ENCODE data around the gene SDS. TPM values are rescaled to one million over a fixed set of nuclear protein-coding genes. Genes with fewer than 3 reads are reported as not detected.

Gene SDS
- total and polyA plus RNA-seq, 8 donors, result 0.25 to 4.7 (median 1.4) TPM; not detected in 3

- DNase-seq, result no peak
- WGBS, 5 donors, result 93 to 98% (median 97%) methylated on average over 11 of the region's 11 CpGs
- intact Hi-C loops (cut with DNase I; ENCODE audit: low total_unique reads), result no loop called here
- Histone ChIP-seq H3K27ac (no peak overlapping the region), H3K36me3 (peaks cover 35 to 88% (median 86%) of the 10 kb centered on the region in 4 donors), H3K4me3 (no peak overlapping the region), H3K27me3 (no peaks in the 10 kb centered on the region), H3K4me1 (no peaks in the 10 kb centered on the region), H3K9me3 (no peaks in the 10 kb centered on the region)
- TF ChIP-seq EP300 (IDR thresholded peaks at IDR 0.05) (no peak), POLR2A (IDR thresholded peaks at IDR 0.05) (no peak), CTCF (IDR thresholded peaks at IDR 0.05) (no peak), POLR2AphosphoS5 (IDR thresholded peaks at IDR 0.05) (no peak)
These were observed 16.1 kb downstream of the SDS start for GRCh38 chr12:113387631-113388030.

GRCh38 chr12:113386866-113387566 is 16.7 kb downstream of the SDS start:
- Histone ChIP-seq H3K4me3 (no peak overlapping the region), H3K27ac (no peak overlapping the region), H3K27me3 (no peaks in the 10 kb centered on the region), H3K4me1 (no peaks in the 10 kb centered on the region), H3K9me3 (no peaks in the 10 kb centered on the region), H3K36me3 (peaks cover 35 to 93% (median 92%) of the 10 kb centered on the region in 4 donors)
- intact Hi-C loops (cut with DNase I; ENCODE audit: low total_unique reads), result no loop called here
- 94 to 96% (median 95%) methylated on average over 8 to 12 of the region's 12 CpGs for WGBS, 5 donors
- DNase-seq, result no peak
- TF ChIP-seq POLR2AphosphoS5 (IDR thresholded peaks at IDR 0.05) (no peak), POLR2A (IDR thresholded peaks at IDR 0.05) (no peak), CTCF (IDR thresholded peaks at IDR 0.05) (no peak), EP300 (IDR thresholded peaks at IDR 0.05) (no peak)

- H3K27me3 ChIP-seq, result no peaks in the 10 kb centered on the region
- H3K4me3 ChIP-seq, result no peak overlapping the region
These were observed 18.3 kb downstream of the SDS start for GRCh38 chr12:113385282-113385882.

GRCh38 chr12:113384778-113385177 is 18.9 kb downstream of the SDS start:
- TF ChIP-seq CTCF (IDR thresholded peaks at IDR 0.05) (no peak), POLR2A (IDR thresholded peaks at IDR 0.05) (no peak), EP300 (IDR thresholded peaks at IDR 0.05) (no peak), POLR2AphosphoS5 (IDR thresholded peaks at IDR 0.05) (no peak)
- 85 to 94% (median 91%) methylated on average over 12 to 14 of the region's 14 CpGs for WGBS, 5 donors
- intact Hi-C loops (cut with DNase I; ENCODE audit: low total_unique reads), result no loop called here
- Histone ChIP-seq H3K4me3 (no peak overlapping the region), H3K9me3 (no peaks in the 10 kb centered on the region), H3K4me1 (no peaks in the 10 kb centered on the region), H3K36me3 (peaks cover 43 to 98% (median 96%) of the 10 kb centered on the region in 4 donors), H3K27me3 (no peaks in the 10 kb centered on the region), H3K27ac (no peak overlapping the region)
- DNase-seq, result no peak

More at GRCh38 chr12:113385282-113385882, 18.3 kb downstream of the SDS start:
- no peak for TF ChIP-seq CTCF (IDR thresholded peaks at IDR 0.05)
- TF ChIP-seq EP300 (IDR thresholded peaks at IDR 0.05), result no peak
- no peak for TF ChIP-seq POLR2AphosphoS5 (IDR thresholded peaks at IDR 0.05)
- no peak for TF ChIP-seq POLR2A (IDR thresholded peaks at IDR 0.05)
- 92 to 97% (median 94%) methylated on average over 6 of the region's 6 CpGs for WGBS, 5 donors
- Histone ChIP-seq H3K27ac (no peak overlapping the region), H3K36me3 (peaks cover 43 to 98% (median 96%) of the 10 kb centered on the region in 4 donors), H3K4me1 (no peaks in the 10 kb centered on the region), H3K9me3 (no peaks in the 10 kb centered on the region)
- DNase-seq, result no peak
- intact Hi-C loops (cut with DNase I; ENCODE audit: low total_unique reads), result no loop called here
